Epidermal melanocyte (primary cell): ENCODE results near the gene MTHFR.

Source experiments
- DNase-seq: peaks from one replicate; pipeline ENCODE4 v3.0.0; 2011; ENCODE audit warnings: low spot score; ENCODE audit not compliant: insufficient read length

The MTHFR gene

GRCh38 chr1:11761285-11761684 is 44.5 kb downstream of the MTHFR start:
- no peak for DNase-seq

DNA sequence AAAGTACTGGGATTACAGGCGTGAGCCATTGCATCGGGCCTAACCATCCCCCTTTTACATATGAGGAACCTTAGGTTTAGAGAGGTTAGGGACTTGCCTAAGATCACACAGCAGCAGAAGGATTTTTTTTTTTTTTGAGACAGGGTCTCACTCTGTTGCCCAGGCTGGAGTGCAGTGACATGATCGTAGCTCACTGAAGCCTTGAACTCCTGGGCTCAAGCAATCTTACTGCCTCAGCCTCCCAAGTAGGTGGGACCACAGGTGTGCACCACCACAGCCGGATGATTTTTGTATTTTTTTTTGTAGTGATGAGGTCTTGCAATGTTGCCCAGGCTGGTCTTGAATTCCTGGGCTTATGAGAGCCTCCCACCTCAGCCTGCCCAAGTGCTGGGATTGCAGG is 46.0 kb downstream of the MTHFR start:
- no peak for DNase-seq

GRCh38 chr1:11757047-11757446 is 48.7 kb downstream of the MTHFR start:
- DNase-seq = no peak

DNA sequence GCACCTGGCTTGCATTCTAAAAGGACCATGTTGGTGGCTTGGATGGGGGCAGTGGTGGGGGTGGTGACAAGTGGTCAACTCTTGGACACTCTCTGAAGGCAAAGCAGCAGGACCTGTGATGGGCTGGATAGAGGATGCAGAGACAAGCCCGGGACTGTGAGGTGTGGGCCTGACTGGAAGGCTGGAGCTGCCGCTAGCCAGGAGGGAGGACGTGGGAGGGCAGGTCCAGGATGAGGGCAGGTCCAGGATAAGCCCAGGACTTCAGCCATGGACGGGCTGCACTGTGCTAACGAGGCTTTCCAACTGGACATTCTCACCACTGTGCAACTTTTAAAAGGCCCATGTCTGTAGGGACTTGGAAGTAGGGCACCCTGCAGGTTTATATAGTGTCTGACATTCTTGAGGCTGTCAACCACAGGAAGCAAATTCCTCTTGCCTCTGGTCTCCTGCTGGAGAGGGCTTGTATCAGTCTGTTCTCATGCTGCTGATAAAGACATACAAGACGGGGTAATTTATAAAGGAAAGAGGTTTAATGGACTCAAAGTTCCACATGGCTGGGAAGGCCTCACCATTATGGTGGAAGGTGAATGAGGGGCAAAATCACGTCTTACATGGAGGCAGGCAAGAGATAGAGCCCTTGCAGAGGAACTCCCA is 52.1 kb downstream of the MTHFR start:
- no peak for DNase-seq

DNA sequence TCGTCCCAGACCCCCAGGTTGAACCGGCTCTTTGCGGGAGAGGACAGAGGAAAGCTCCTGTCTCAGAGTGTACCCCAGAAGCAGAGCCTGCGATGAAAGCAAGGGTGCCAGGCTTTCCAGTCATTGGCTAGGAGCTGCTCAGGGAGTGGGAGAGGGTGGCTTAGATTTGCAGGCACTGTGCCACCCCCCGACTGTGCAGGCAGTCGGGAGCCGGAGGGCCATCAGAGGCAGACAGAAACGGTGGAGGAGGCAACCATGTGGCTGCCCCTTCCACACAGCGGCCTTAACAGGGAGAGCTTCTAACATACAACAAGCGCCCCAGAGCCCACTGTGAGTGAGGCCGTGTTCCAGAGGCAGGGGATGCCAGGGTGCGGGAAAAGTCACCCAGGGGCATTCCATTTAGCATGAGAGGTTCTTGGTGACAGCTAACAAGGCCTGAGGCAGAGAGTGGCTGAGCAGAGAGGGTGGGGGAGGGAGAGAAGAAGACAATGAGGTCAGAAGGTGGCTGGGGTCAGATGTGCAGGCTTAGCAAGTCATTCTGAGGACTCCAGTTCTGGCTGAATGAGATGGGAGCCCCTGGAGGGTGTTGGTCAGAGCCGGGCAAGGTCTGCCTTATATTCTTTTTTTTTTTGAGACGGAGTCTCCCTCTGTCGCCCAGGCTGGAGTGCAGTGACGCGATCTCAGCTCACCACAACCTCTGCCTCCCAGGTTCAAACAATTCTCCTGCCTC is 53.2 kb downstream of the MTHFR start:
- DNase-seq = no peak

- no peak for DNase-seq
These were observed 54.7 kb downstream of the MTHFR start for GRCh38 chr1:11751087-11751486.

DNA sequence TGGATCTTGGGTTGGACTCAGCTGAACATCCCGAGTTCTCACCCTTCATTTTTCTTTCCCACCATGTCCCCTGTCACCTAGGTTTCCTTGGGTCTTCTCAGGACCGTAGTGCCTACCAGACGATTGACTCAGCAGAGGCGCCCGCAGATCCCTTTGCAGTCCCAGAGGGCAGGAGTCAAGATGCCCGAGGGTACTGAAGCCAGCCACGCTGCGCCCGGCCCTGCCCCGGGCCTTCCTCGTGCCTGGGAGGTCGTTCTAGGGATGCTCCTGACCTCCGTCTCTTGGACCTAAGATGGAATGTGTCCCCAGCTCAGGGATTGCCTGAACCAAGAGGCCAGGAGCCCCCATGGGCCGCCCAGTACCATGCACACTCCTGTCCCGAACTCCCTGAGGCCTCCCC is 55.8 kb downstream of the MTHFR start:
- DNase-seq = no peak

- DNase-seq = no peak
These were observed 56.5 kb downstream of the MTHFR start for GRCh38 chr1:11749203-11749689.

GRCh38 chr1:11748294-11749202 is 57.2 kb downstream of the MTHFR start:
- no peak for DNase-seq

DNA sequence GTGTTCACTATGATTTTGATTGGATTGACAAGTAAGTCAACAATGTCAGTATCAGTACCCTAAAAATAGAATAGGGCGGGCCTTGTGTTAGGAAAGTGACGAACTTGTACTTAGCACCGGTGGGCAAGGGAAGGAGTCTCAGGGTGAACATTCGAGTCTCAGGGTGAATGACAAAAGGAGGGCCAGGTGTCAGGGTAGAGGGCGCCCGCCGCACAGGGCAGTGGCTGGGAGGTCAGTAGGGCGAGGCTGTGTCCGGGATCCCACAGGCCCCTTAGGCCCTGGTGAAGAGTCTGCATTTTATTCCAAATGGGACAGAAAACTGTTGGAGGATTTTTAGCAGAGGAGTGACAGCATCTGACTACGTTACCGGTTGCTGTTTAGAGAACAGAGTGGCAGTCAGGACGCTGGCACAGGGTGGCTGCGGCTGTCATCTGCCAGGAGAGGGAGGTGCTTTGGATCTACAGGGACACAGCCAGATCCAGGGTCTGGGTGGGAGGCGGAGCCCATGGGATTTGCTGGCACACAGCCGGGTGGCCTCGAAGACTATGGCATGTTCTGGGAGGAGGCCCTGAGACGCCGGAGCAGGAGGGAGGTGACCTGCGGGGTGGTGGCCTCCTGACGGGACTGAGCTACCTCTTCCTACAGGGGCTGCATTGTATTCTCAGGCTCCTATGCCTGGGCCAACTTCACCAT is 58.8 kb downstream of the MTHFR start:
- DNase-seq = no peak

DNA sequence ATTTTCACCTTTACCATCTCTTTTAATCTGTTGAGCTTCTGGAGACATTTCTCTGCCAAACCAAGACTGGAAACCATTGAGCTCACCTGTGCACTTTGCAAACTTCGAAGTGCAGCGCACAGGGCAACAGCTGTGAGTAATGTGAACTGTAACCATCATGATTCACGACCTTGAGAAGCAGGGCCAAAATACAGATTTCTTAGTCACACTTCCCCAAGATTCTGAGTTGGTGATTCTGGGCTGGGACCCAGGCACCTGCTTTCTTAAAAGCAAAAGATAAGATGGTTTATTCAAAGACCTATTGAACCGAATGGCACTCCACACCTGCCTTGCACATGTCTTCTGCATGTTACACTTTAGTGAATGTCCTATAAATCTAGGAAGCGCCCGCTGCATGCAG is 59.7 kb downstream of the MTHFR start:
- no peak for DNase-seq

DNA sequence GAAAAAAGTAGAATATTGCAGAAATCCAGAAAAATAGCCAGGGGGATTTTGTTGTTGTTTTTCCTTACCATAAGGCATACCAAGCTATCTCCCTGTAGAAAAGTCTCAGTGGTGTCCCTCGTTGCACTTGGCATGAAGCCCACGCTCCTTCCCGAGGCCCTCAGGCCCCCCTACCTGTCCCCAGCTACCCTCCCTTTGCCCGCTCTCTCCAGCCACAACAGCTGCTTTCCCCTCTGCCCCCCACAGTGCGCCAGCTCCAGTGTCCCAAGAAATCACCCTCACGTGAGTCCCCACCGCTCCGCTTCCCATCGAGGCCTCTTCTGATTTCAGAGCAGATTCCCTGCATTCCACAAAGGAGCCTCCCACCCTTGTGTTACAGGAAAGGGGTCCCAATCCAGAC is 61.5 kb downstream of the MTHFR start:
- DNase-seq = no peak

- no peak for DNase-seq
These were observed 63.7 kb downstream of the MTHFR start for GRCh38 chr1:11741919-11742558.

GRCh38 chr1:11741482-11741881 is 64.3 kb downstream of the MTHFR start:
- no peak for DNase-seq

GRCh38 chr1:11740258-11741192 is 65.2 kb downstream of the MTHFR start:
- no peak for DNase-seq

GRCh38 chr1:11738783-11739182 is 67.0 kb downstream of the MTHFR start:
- no peak for DNase-seq

GRCh38 chr1:11738096-11738495 is 67.7 kb downstream of the MTHFR start:
- no peak for DNase-seq

GRCh38 chr1:11736746-11737639 is 68.8 kb downstream of the MTHFR start:
- DNase-seq = no peak
